ENCODE data around the gene EGR1. TPM values are rescaled to one million over a fixed set of nuclear protein-coding genes. Genes with fewer than 3 reads are reported as not detected.

EGR1 gene
- total RNA-seq, 1 experiment from 2014 or later: 1.7 TPM

GRCh38 chr5:138517437-138517836 is 52.2 kb downstream of the EGR1 start:
- H3K4me1 ChIP-seq (ENCODE audit: low read length): no peaks in the 10 kb centered on the region
- no peak overlapping the region for H3K4me2 ChIP-seq (ENCODE audit: low read depth, low read length, poor library complexity, severe bottlenecking)
- no peak overlapping the region for H3K27ac ChIP-seq (ENCODE audit: low read length)
- H3K4me3 ChIP-seq (ENCODE audit: low read length): no peak overlapping the region
- no peaks in the 10 kb centered on the region for H3K9me2 ChIP-seq (replicated peaks; ENCODE audit: insufficient read depth, low read length)
- H4K20me1 ChIP-seq (ENCODE audit: insufficient read depth, low read depth, low read length): peaks cover 19% of the 10 kb centered on the region
- H2AFZ ChIP-seq (ENCODE audit: low read length): no peak overlapping the region
- H3K27me3 ChIP-seq (ENCODE audit: low read length): no peaks in the 10 kb centered on the region
- H3K36me3 ChIP-seq (ENCODE audit: insufficient read depth, low read length): peaks cover 47% of the 10 kb centered on the region
- no peak for DNase-seq
- peaks cover 67% of the 10 kb centered on the region for H3K79me2 ChIP-seq (ENCODE audit: low read length)
- no peak overlapping the region for H3K9ac ChIP-seq (ENCODE audit: low read length)
- no peaks in the 10 kb centered on the region for H3K9me3 ChIP-seq (ENCODE audit: low read length)

Small RNA genes within 50 kb of the gene (small RNA-seq; reads per million reads assigned to genes)
- gene AC113403.1: not detected

Other genes starting within 250 kb of the EGR1 start
- 0.37 TPM in 1 of 2 replicates, not detected in the other for gene GFRA3, start 190.9 kb upstream of the EGR1 start, total RNA-seq (2014; rRNA removed; shearing (Covaris generic); ENCODE audit: low replicate concordance)
- 6.1 and 11.1 TPM in 2 replicates for gene CDC25C, start 133.7 kb upstream of the EGR1 start, total RNA-seq (2014; rRNA removed; shearing (Covaris generic); ENCODE audit: low replicate concordance)
- gene FAM53C, start 127.2 kb upstream of the EGR1 start, total RNA-seq (2014; rRNA removed; shearing (Covaris generic); ENCODE audit: low replicate concordance): 48.2 and 62.8 TPM in 2 replicates
- gene KDM3B, start 112.8 kb upstream of the EGR1 start, total RNA-seq (2014; rRNA removed; shearing (Covaris generic); ENCODE audit: low replicate concordance): 44.9 and 56.3 TPM in 2 replicates
- gene REEP2, start 26.4 kb upstream of the EGR1 start, total RNA-seq (2014; rRNA removed; shearing (Covaris generic); ENCODE audit: low replicate concordance): 1.8 and 3.1 TPM in 2 replicates
- 52.1 and 100 TPM in 2 replicates for gene ETF1, start 77.8 kb downstream of the EGR1 start, total RNA-seq (2014; rRNA removed; shearing (Covaris generic); ENCODE audit: low replicate concordance)
- gene HSPA9, start 109.9 kb downstream of the EGR1 start, total RNA-seq (2014; rRNA removed; shearing (Covaris generic); ENCODE audit: low replicate concordance): 269 and 293 TPM in 2 replicates

Data from Karpas-422 (cell line).